Activated T-helper 9 cell treated with anti-CD3 and anti-CD28 coated beads, Interleukin-2, amount 50 U/mL, for 16 hours (primary cell): ENCODE measurements around the gene SLC15A3.

Experiments
- DNase-seq: peaks from one replicate; pipeline ENCODE4 v3.0.0-alpha.2; 2020; ENCODE audit warnings: low read depth

The SLC15A3 gene

DNA sequence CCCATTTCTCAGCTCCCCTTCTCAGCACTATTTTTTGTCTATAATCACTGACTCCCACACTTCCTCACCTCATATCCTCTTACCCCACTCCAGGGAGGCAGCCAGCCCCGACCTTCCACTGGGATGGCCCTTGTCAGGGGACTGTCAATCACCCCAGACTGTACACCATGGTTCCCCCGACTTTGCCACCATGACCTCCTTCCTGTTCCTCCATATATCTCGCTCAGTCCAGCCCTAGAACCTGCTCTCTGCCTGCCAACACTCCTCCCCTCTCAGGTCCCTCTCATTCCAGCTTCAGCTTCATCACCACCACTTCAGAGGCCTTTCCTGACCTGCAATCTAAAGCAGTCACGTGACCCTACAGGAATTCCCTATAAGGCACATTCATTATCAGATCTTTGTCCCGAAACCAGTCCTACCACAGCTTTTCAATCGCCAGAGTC is 62.1 kb downstream of the SLC15A3 start:
- DNase-seq = no peak

DNA sequence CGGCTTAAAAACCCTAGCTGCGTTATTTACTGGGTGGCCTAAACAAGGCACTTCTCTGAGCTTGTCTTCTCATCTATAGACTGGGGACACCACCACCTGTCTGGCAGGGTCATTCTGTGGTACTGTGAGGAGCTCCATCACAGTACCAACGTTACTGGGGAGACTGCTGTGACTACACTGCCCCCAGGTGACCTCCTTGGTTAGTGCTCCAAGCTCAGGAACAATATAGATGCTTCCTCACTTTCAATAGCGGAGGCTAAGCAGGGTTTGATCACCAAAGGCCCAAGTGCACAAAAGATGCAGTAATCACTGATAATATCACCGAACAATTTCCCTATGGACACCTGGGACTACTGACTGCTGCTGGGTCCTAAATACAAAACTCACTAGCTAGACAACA is 64.4 kb downstream of the SLC15A3 start:
- no peak for DNase-seq
